Body of pancreas (tissue), 4 donors: ENCODE measurements around the gene SRPK3. TPM values are rescaled to one million over a fixed set of nuclear protein-coding genes. Genes with fewer than 3 reads are reported as not detected.

Experiments
- ATAC-seq: fragments of 150-250 bp; one replicate; pipeline ENCODE4 v1.9.1; 2016
- DNase-seq, 4 donors: peaks; one replicate each; pipeline ENCODE4 v3.0.0-alpha.2; 2019
- H3K27ac ChIP-seq, 4 donors: fragments of 200-600 bp; sonication (generic); 1 replicate in 3 of 4; 2 replicates in 1 of 4; pipeline versions ENCODE4 v1.5.1 to v1.6.1; 2016 to 2019; ENCODE audit warnings: mild to moderate bottlenecking in 1 of 4, mixed read lengths in 1 of 4, moderate library complexity in 1 of 4
- H3K27me3 ChIP-seq, 2 donors: fragments of 200-600 bp; sonication (generic); one replicate each; pipeline ENCODE4 v1.6.0; 2016; ENCODE audit warnings: mild to moderate bottlenecking in 1 of 2
- H3K36me3 ChIP-seq, 2 donors: fragments of 200-600 bp; sonication (generic); replicated peaks in 1 of 2; 2 replicates each; pipeline ENCODE4 v1.5.1; 2016; ENCODE audit warnings: low read depth in 2 of 2; ENCODE audit not compliant: insufficient read depth in 1 of 2
- H3K4me1 ChIP-seq: fragments of 200-600 bp; sonication (generic); one replicate; pipeline ENCODE4 v1.6.0; 2016
- H3K4me3 ChIP-seq, 2 donors: fragments of 200-600 bp; sonication (generic); 1 replicate in 1 of 2; 2 replicates in 1 of 2; pipeline ENCODE4 v1.5.1; 2016 to 2019
- H3K9me3 ChIP-seq, 3 donors: fragments of 200-600 bp; sonication (generic); 1 replicate in 2 of 3; 2 replicates in 1 of 3; pipeline ENCODE4 v1.5.1; 2016
- POLR2A ChIP-seq, 3 donors: fragments of 450-650 bp; IDR thresholded peaks; one replicate each; pipeline ENCODE4 v1.6.1; 2016; ENCODE audit warnings: antibody characterized with exemption in 3 of 3, mild to moderate bottlenecking in 2 of 3
- WGBS, 2 donors: methylation state at CpG; one replicate each; pipeline ENCODE4 v1.1.5; 2017; 5-methylcytosine and 5-hydroxymethylcytosine counted together
- intact Hi-C: fragments of 100-400 bp; cut with DNase I; formaldehyde crosslinking; loops from one replicate; pipeline ENCODE4 v1.15.1; 2023
- total RNA-seq, 2 donors: library from RNA; depleted of rRNA; stranded (reverse); fragments of >200 nt; gene quantifications; one replicate each; pipeline ENCODE4 v1.1.0, GENCODE V29; 2016
- TF ChIP-seq, protein P1 (sequence below), 7 experiments: fragments of 450-650 bp in 4 of 7; fragments of 200-600 bp in 3 of 7; sonication (generic) in 3 of 7; IDR thresholded peaks; one replicate each; pipeline ENCODE4 v1.5.1; 2016 to 2019; ENCODE audit warnings: antibody characterized with exemption in 7 of 7

SRPK3 gene
- total RNA-seq, 2 donors from 2014 or later = not detected

DNA sequence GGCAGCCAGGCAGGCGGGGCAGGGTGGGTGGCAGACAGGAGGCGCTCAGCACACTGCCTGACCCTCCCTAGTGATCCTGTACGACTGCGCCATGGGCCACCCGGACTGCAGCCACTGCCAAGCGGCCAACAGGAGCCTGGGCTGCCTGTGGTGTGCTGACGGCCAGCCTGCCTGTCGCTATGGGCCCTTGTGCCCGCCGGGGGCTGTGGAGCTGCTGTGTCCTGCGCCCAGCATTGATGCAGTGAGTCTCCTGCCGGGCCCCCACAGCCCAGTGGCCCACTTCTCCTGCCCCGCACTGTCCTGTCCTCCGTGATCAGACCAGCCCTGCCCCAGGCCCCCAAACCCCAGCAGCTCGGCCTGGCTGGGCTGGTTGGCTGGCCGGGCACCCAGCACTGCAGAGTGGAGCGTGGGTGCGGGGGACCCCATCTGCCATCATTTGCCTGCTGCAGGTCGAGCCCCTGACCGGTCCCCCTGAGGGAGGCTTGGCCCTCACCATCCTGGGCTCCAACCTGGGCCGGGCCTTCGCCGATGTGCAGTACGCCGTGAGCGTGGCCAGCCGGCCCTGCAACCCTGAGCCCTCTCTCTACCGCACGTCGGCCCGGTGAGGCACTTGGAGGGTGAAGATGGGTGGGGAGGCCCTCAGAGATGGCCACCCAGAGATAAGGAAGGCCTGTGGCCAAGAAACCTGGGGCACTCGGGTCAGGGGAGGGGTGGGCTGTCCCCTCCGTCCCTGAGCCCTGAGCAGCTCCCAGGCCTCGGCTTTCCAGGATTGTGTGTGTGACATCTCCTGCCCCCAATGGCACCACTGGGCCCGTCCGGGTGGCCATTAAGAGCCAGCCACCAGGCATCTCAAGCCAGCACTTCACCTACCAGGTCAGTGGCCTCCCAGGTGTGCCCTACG lies 9.2 kb upstream of the SRPK3 start:
- TF ChIP-seq, protein P1, sequence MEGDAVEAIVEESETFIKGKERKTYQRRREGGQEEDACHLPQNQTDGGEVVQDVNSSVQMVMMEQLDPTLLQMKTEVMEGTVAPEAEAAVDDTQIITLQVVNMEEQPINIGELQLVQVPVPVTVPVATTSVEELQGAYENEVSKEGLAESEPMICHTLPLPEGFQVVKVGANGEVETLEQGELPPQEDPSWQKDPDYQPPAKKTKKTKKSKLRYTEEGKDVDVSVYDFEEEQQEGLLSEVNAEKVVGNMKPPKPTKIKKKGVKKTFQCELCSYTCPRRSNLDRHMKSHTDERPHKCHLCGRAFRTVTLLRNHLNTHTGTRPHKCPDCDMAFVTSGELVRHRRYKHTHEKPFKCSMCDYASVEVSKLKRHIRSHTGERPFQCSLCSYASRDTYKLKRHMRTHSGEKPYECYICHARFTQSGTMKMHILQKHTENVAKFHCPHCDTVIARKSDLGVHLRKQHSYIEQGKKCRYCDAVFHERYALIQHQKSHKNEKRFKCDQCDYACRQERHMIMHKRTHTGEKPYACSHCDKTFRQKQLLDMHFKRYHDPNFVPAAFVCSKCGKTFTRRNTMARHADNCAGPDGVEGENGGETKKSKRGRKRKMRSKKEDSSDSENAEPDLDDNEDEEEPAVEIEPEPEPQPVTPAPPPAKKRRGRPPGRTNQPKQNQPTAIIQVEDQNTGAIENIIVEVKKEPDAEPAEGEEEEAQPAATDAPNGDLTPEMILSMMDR (IDR thresholded peaks at IDR 0.05) = no peak
- no peak for TF ChIP-seq POLR2A (IDR thresholded peaks at IDR 0.05)
- 69% methylated on average over 8 of the region's 37 CpGs; no CpG with 5 or more reads in 1 of the 2 donors for WGBS, 2 donors
- H3K4me3 ChIP-seq = no peak overlapping the region
- no peaks in the 10 kb centered on the region for H3K27me3 ChIP-seq
- DNase-seq (peak in 1 of 4 donors; percentile 3), ATAC-seq (no peak)
- intact Hi-C loops = no loop called here
- H3K27ac ChIP-seq = no peak overlapping the region
- no peaks in the 10 kb centered on the region for H3K36me3 ChIP-seq
- H3K9me3 ChIP-seq = no peaks in the 10 kb centered on the region
- H3K4me1 ChIP-seq = no peaks in the 10 kb centered on the region

DNA sequence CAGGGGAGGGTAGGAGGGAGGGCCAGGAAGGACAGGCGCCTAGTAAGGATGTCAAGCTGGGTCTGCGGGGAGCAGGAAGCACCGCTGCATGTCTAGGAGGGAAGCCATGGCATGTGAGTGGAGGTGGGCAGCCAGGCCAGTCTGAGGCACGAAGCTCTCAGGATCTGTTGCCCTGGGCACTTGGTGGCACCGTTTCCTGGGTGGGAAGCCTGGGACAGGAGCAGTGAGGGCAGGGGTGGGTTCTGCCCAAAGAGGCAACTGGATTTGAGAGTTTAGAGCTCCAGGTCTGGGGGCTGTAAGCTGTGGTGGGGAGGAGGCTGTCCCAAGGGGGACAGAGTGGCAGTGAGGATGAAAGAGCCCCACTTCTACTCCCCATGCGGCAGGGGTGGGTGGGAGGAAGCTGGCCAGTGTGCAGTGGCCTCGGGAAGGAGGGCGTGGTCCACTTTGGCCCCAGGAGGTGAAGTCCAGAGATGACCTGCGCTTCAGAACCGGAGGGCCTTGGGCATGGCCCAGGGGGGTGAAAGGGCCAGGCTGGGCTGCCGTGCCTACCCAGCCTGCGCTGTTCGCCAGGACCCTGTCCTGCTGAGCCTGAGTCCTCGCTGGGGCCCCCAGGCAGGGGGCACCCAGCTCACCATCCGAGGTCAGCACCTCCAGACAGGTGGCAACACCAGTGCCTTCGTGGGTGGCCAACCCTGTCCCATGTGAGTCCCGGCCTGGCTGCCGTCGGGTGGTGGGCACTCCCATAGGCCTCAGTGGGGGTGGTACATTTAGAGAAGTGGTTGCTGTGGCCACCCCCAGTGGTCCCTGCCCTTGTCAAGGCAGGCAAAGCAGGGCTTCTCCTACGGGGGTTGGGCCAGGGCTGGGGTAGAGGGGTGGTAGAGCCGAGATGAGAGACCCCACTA lies 8.3 kb upstream of the SRPK3 start:
- 50 to 84% methylated on average over 2 to 11 of the region's 21 CpGs for WGBS, 2 donors
- ATAC-seq = no peak

DNA sequence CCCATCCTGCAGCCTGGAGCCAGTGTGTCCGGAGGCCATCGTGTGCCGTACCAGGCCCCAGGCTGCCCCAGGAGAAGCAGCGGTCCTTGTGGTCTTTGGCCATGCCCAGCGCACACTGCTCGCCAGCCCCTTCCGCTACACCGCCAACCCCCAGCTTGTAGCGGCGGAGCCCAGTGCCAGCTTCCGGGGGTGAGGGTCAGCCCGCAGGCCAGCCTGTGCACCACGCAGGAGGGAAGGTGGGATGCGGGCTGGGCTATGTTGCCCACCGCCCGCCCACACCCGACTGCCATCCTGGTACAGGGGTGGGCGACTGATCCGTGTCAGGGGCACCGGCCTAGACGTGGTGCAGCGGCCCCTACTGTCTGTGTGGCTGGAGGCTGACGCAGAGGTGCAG lies 7.6 kb upstream of the SRPK3 start:
- no peak overlapping the region for H3K27ac ChIP-seq
- intact Hi-C loops = no loop called here
- H3K36me3 ChIP-seq = no peaks in the 10 kb centered on the region
- TF ChIP-seq, protein P1 (IDR thresholded peaks at IDR 0.05) = no peak
- no peak for TF ChIP-seq POLR2A (IDR thresholded peaks at IDR 0.05)
- H3K9me3 ChIP-seq = no peaks in the 10 kb centered on the region
- ATAC-seq (no peak), DNase-seq (peak in 1 of 4 donors; percentile 6)
- no CpG with 5 or more reads among the region's 23 CpGs for WGBS, 2 donors
- no peak overlapping the region for H3K4me3 ChIP-seq
- no peaks in the 10 kb centered on the region for H3K4me1 ChIP-seq
- H3K27me3 ChIP-seq = no peaks in the 10 kb centered on the region

More for the DNA sequence above, 8.3 kb upstream of the SRPK3 start:
- Histone ChIP-seq H3K4me3 (no peak overlapping the region), H3K9me3 (no peaks in the 10 kb centered on the region), H3K27me3 (no peaks in the 10 kb centered on the region), H3K4me1 (no peaks in the 10 kb centered on the region), H3K36me3 (no peaks in the 10 kb centered on the region), H3K27ac (no peak overlapping the region)
- intact Hi-C loops = no loop called here
- no peak for TF ChIP-seq POLR2A (IDR thresholded peaks at IDR 0.05)
- TF ChIP-seq, protein P1 (IDR thresholded peaks at IDR 0.05) = no peak
- no peak for DNase-seq

DNA sequence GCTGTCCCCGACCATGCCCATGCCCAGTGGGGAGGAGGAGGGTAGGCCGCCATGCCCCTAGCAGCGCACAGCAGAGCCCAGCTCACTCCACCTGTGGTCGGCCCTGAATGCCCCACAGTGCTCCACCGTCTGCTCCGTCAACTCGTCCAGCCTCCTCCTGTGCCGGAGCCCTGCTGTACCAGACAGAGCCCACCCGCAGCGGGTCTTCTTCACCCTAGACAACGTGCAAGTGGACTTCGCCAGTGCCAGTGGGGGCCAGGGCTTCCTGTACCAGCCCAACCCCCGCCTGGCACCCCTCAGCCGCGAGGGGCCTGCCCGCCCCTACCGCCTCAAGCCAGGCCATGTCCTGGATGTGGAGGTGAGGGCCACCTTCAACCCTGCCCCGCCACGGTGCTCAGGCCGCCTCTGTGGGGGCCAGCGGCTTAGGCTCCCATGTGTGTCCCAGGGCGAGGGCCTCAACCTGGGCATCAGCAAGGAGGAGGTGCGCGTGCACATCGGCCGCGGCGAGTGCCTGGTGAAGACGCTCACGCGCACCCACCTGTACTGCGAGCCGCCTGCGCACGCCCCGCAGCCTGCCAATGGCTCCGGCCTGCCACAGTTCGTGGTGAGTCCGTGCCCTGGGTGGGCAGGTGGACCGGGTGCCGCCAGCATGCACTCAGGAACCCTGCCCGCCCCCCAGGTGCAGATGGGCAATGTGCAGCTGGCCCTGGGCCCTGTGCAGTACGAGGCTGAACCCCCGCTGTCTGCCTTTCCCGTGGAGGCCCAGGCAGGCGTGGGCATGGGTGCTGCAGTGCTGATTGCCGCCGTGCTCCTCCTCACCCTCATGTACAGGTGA lies 6.9 kb upstream of the SRPK3 start:
- TF ChIP-seq POLR2A (IDR thresholded peaks at IDR 0.05) = no peak
- TF ChIP-seq, protein P1 (IDR thresholded peaks at IDR 0.05) = no peak
- H3K36me3 ChIP-seq = no peaks in the 10 kb centered on the region
- DNase-seq (peak in 3 of 4 donors; percentile 4 to 11 (median 4)), ATAC-seq (no peak)
- no peak overlapping the region for H3K27ac ChIP-seq
- no peaks in the 10 kb centered on the region for H3K27me3 ChIP-seq
- H3K4me3 ChIP-seq = no peak overlapping the region
- 88 to 90% methylated on average over 15 to 18 of the region's 48 CpGs for WGBS, 2 donors
- H3K9me3 ChIP-seq = no peaks in the 10 kb centered on the region
- H3K4me1 ChIP-seq = no peaks in the 10 kb centered on the region
- intact Hi-C loops = no loop called here
